CD14-positive monocyte (primary cell): ENCODE data around the gene MYCBP2. TPM values are rescaled to one million over a fixed set of nuclear protein-coding genes. Genes with fewer than 3 reads are reported as not detected.

Source experiments
- DNase-seq, 3 donors: peaks; one replicate each; pipeline ENCODE4 v3.0.0-alpha.2; 2011 to 2022
- H2AFZ ChIP-seq: 2 replicates; pipeline ENCODE4 v1.6.0; 2012; ENCODE audit warnings: mild to moderate bottlenecking, low read depth, low read length, inconsistent platforms; ENCODE audit not compliant: insufficient read depth, poor library complexity, severe bottlenecking
- H3K27ac ChIP-seq, 2 donors: 1 replicate in 1 of 2; 2 replicates in 1 of 2; pipeline ENCODE4 v1.5.1; 2012 to 2013; ENCODE audit warnings: low read length in 2 of 2, control low read depth in 1 of 2, inconsistent platforms in 1 of 2, low read depth in 1 of 2, mild to moderate bottlenecking in 1 of 2
- H3K27me3 ChIP-seq, 2 donors: one replicate each; pipeline versions ENCODE4 v1.6.0 to v1.6.1; 2011 to 2013; ENCODE audit warnings: low read length in 2 of 2; ENCODE audit not compliant: control insufficient read depth in 2 of 2, insufficient read depth in 2 of 2
- H3K36me3 ChIP-seq, 2 donors: replicated peaks in 1 of 2; 1 replicate in 1 of 2; 2 replicates in 1 of 2; pipeline versions ENCODE4 v1.5.1 to v1.6.1; 2012 to 2013; ENCODE audit warnings: low read length in 2 of 2, control low read depth in 1 of 2, inconsistent platforms in 1 of 2, mild to moderate bottlenecking in 1 of 2; ENCODE audit not compliant: insufficient read depth in 2 of 2, control insufficient read depth in 1 of 2
- H3K4me1 ChIP-seq, 2 donors: 1 replicate in 1 of 2; 2 replicates in 1 of 2; pipeline versions ENCODE4 v1.5.1 to v1.6.1; 2012 to 2013; ENCODE audit warnings: low read length in 2 of 2, control low read depth in 1 of 2, inconsistent platforms in 1 of 2, mild to moderate bottlenecking in 1 of 2, moderate library complexity in 1 of 2; ENCODE audit not compliant: insufficient read depth in 2 of 2, control insufficient read depth in 1 of 2
- H3K4me2 ChIP-seq: replicated peaks from 2 replicates; pipeline ENCODE3; 2012; ENCODE audit warnings: low read length, moderate library complexity, mild to moderate bottlenecking; ENCODE audit not compliant: poor library complexity, severe bottlenecking; ENCODE audit errors: extremely low read depth
- H3K4me3 ChIP-seq, 3 experiments: fragments of 200-600 bp in 1 of 3; sonication (generic) in 1 of 3; replicated peaks in 1 of 3; 1 replicate in 2 of 3; 2 replicates in 1 of 3; pipeline ENCODE4 v1.5.1; 2011 to 2013; ENCODE audit warnings: low read length in 3 of 3, mild to moderate bottlenecking in 3 of 3, control low read depth in 2 of 3, low read depth in 2 of 3, inconsistent platforms in 1 of 3, moderate library complexity in 1 of 3
- H3K79me2 ChIP-seq: 2 replicates; pipeline ENCODE4 v1.6.0; 2012; ENCODE audit warnings: mild to moderate bottlenecking, control low read depth, inconsistent platforms, low read length, moderate library complexity; ENCODE audit not compliant: insufficient read depth
- H3K9ac ChIP-seq: 2 replicates; pipeline ENCODE4 v1.6.0; 2017; ENCODE audit warnings: low read length, mild to moderate bottlenecking; ENCODE audit not compliant: insufficient read depth, poor library complexity, severe bottlenecking
- H3K9me3 ChIP-seq, 2 donors: replicated peaks in 1 of 2; 1 replicate in 1 of 2; 2 replicates in 1 of 2; pipeline versions ENCODE4 v1.5.1 to v1.6.1; 2012 to 2013; ENCODE audit warnings: low read length in 2 of 2, control low read depth in 1 of 2; ENCODE audit not compliant: control insufficient read depth in 1 of 2, insufficient read depth in 1 of 2
- H4K20me1 ChIP-seq: 2 replicates; pipeline ENCODE4 v1.6.0; 2012; ENCODE audit warnings: mild to moderate bottlenecking, low read length, control low read depth, moderate library complexity; ENCODE audit not compliant: insufficient read depth
- H3K27ac Mint-ChIP-seq, 7 donors: one replicate each; pipeline ENCODE4 v1.8.0; 2020; ENCODE audit warnings: mild to moderate bottlenecking in 7 of 7, mixed read lengths in 7 of 7, moderate library complexity in 6 of 7, inconsistent platforms in 2 of 7
- H3K27me3 Mint-ChIP-seq, 3 donors: one replicate each; pipeline ENCODE4 v1.8.0; 2021 to 2022; ENCODE audit warnings: low read depth in 3 of 3, mild to moderate bottlenecking in 3 of 3, mixed read lengths in 3 of 3, moderate library complexity in 3 of 3, inconsistent platforms in 1 of 3
- H3K36me3 Mint-ChIP-seq, 2 donors: one replicate each; pipeline ENCODE4 v1.8.0; 2020; ENCODE audit warnings: mixed read lengths in 2 of 2, inconsistent platforms in 1 of 2, mild to moderate bottlenecking in 1 of 2
- H3K4me1 Mint-ChIP-seq: one replicate; pipeline ENCODE4 v1.8.0; 2020; ENCODE audit warnings: mild to moderate bottlenecking, mixed read lengths
- H3K4me3 Mint-ChIP-seq, 2 donors: one replicate each; pipeline ENCODE4 v1.8.0; 2020; ENCODE audit warnings: mild to moderate bottlenecking in 2 of 2, mixed read lengths in 2 of 2, moderate library complexity in 1 of 2
- H3K9me3 Mint-ChIP-seq, 7 donors: one replicate each; pipeline ENCODE4 v1.8.0; 2020 to 2022; ENCODE audit warnings: mixed read lengths in 7 of 7, mild to moderate bottlenecking in 6 of 7, moderate library complexity in 6 of 7, inconsistent platforms in 2 of 7
- CTCF ChIP-seq: fragments of 200-600 bp; IDR thresholded peaks from one replicate; pipeline ENCODE4 v1.8.0; 2022; ENCODE audit warnings: antibody characterized with exemption, mild to moderate bottlenecking
- WGBS: methylation state at CpG from one replicate; pipeline ENCODE4 v1.1.5; 2013; ENCODE audit warnings: missing lambda C conversion rate; ENCODE audit not compliant: insufficient coverage; 5-methylcytosine and 5-hydroxymethylcytosine counted together
- intact Hi-C, 2 donors: fragments of 100-400 bp; cut with micrococcal nuclease; formaldehyde crosslinking; loops; one replicate each; pipeline versions ENCODE4 v1.15.0 to v1.15.1; 2023
- polyA plus RNA-seq, 3 donors: library from polyadenylated mRNA; depleted of rRNA in 1 of 3; unstranded in 2 of 3; stranded (reverse) in 1 of 3; fragments of 300-500 nt in 2 of 3; fragments of >200 nt in 1 of 3; fragmentation: Illumina TruSeq in 2 of 3; gene quantifications; 1 replicate in 2 of 3; 2 replicates in 1 of 3; pipeline ENCODE4 v1.2.3, GENCODE V29; 2012 to 2021

MYCBP2 gene
- polyA plus RNA-seq, 3 donors, result 7.6 to 51.5 (median 14.4) TPM

GRCh38 chr13:77180011-77180410 is 146.9 kb downstream of the MYCBP2 start:
- no peak overlapping the region for H3K4me3 ChIP-seq
- no peak overlapping the region for H3K4me2 ChIP-seq
- peaks cover 77 to 85% of the 10 kb centered on the region in 2 donors for H3K36me3 Mint-ChIP-seq
- H3K79me2 ChIP-seq, result no peaks in the 10 kb centered on the region
- peaks cover 95 to 100% of the 10 kb centered on the region in 2 donors for H3K36me3 ChIP-seq
- TF ChIP-seq CTCF, result no peak
- DNase-seq, result no peak
- no peak overlapping the region for H3K4me3 Mint-ChIP-seq
- H3K4me1 ChIP-seq, result no peaks in the 10 kb centered on the region
- H2AFZ ChIP-seq, result no peak overlapping the region
- no peaks in the 10 kb centered on the region for H3K9me3 ChIP-seq
- no CpG with 5 or more reads among the region's 4 CpGs for WGBS
- no peak overlapping the region for H3K27ac Mint-ChIP-seq
- peaks cover 7% of the 10 kb centered on the region for H3K4me1 Mint-ChIP-seq
- intact Hi-C loops, result no loop called here
- H3K9ac ChIP-seq, result no peak overlapping the region
- peak overlapping the region in 1 of 2 donors; percentile 5 for H3K27ac ChIP-seq
- H4K20me1 ChIP-seq, result no peaks in the 10 kb centered on the region
- H3K9me3 Mint-ChIP-seq, result no peaks in the 10 kb centered on the region
- H3K27me3 ChIP-seq, result no peaks in the 10 kb centered on the region
- no peaks in the 10 kb centered on the region for H3K27me3 Mint-ChIP-seq

DNA sequence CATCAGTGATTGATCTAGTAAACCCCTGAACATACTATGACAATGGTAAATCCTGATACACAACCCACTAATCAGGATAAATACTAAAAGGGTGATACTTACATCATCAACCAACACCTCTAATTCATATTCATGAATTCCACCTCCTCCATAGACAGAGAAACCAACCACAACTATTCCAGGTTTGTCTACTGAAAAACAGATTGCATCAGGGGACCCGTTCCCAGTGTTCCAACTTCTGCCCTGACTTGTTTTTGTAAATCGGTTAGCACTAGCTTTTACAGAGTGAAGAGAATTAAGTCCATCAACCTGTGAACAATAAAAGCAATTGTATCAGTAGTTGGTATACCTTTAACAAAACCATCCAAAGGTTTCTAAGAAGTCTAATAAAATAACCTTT is 149.2 kb downstream of the MYCBP2 start:
- Mint-ChIP-seq H3K4me3 (no peak overlapping the region), H3K27ac (no peak overlapping the region), H3K9me3 (no peaks in the 10 kb centered on the region), H3K36me3 (peaks cover 71 to 83% of the 10 kb centered on the region in 2 donors), H3K27me3 (no peaks in the 10 kb centered on the region), H3K4me1 (no peaks in the 10 kb centered on the region)
- intact Hi-C loops, result no loop called here
- H3K4me3 ChIP-seq, result no peak overlapping the region
- no peak overlapping the region for H3K27ac ChIP-seq
- peaks cover 96 to 99% of the 10 kb centered on the region in 2 donors for H3K36me3 ChIP-seq
- no peak overlapping the region for H3K9ac ChIP-seq
- no peaks in the 10 kb centered on the region for H4K20me1 ChIP-seq
- H3K9me3 ChIP-seq, result no peaks in the 10 kb centered on the region
- DNase-seq, result no peak
- TF ChIP-seq CTCF, result no peak
- H2AFZ ChIP-seq, result no peak overlapping the region
- no peaks in the 10 kb centered on the region for H3K79me2 ChIP-seq
- H3K4me2 ChIP-seq, result no peak overlapping the region
- WGBS, result 83% methylated on average over 1 of the region's 2 CpGs
- H3K4me1 ChIP-seq, result no peaks in the 10 kb centered on the region
- no peaks in the 10 kb centered on the region for H3K27me3 ChIP-seq
